H54 (cell line): Measurements from ENCODE around the gene MLXIPL.

Experiments used
- DNase-seq: peaks from one replicate; pipeline ENCODE4 v3.0.0; 2011; ENCODE audit warnings: low spot score, mixed read lengths; ENCODE audit not compliant: insufficient read length
- FAIRE-seq: peaks from 3 replicates; lab custom pipeline; 2011; peaks lifted over from hg19 to GRCh38; lab: Jason Lieb, UNC
- POLR2A ChIP-seq: IDR thresholded peaks from 2 replicates; pipeline ENCODE4 v1.6.1; 2011; ENCODE audit warnings: low read depth, mild to moderate bottlenecking, low read length

The MLXIPL gene

DNA sequence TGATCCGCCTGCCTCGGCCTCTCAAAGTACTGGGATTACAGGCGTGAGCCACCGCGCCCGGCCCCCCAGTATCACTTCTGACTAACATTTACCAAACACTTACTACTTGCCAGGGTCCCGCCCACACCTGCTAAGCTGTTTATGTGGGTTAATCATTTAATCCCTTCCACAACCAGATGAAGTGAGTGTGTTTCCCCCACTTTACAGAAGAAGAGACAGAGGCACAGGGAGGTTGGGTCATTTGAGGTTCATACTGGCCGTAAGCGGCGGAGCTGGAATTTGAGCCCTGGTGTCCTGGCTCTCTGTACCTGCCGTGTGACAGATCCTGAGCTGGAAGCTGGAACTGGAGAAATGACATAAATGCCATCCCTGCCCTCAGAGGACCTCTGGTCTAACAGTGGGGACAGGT lies 28.2 kb upstream of the MLXIPL start:
- DNase-seq: no peak
- no peak for FAIRE-seq
- TF ChIP-seq POLR2A: no peak

DNA sequence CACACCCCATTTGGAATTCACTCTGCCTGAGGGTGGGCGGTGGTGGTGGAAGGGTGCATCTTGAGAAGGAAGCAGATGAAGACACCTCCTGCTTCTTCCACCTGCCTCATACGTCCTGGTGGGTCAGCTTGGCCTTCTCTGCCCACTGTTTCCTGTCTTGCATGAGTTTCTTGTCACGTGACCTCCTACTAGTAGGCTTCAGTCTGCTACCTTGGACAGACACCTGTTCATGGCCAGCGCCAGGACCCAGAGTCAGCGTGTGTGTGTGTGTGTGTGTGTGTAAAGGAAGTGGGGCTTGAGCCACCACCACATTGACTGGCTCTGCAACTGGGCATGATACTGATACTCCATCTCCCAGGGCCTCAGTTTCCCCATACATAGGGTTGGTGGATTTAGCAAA lies 26.2 kb upstream of the MLXIPL start:
- DNase-seq (no peak), FAIRE-seq (no peak)
- TF ChIP-seq POLR2A: no peak

DNA sequence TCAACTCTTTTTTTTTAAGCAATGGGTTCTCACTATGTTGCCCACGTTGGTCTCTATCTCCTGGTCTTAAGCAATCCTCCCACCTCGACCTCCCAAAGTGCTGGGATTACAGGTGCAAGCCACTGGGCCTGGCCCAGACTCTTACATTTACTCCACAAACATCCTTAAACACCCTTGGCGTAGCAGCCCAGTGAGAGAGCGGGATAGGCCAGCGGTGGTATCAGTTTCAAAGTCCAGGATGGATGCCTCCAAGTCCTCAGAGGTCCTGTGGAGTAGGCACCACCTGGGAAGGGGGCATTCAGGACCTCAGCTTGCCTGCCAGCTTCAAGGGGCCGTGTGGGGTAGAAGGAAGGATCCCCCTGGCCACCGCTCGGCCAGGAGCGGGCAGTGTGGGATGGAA lies 25.3 kb upstream of the MLXIPL start:
- no peak for FAIRE-seq
- DNase-seq: no peak
- TF ChIP-seq POLR2A: no peak

DNA sequence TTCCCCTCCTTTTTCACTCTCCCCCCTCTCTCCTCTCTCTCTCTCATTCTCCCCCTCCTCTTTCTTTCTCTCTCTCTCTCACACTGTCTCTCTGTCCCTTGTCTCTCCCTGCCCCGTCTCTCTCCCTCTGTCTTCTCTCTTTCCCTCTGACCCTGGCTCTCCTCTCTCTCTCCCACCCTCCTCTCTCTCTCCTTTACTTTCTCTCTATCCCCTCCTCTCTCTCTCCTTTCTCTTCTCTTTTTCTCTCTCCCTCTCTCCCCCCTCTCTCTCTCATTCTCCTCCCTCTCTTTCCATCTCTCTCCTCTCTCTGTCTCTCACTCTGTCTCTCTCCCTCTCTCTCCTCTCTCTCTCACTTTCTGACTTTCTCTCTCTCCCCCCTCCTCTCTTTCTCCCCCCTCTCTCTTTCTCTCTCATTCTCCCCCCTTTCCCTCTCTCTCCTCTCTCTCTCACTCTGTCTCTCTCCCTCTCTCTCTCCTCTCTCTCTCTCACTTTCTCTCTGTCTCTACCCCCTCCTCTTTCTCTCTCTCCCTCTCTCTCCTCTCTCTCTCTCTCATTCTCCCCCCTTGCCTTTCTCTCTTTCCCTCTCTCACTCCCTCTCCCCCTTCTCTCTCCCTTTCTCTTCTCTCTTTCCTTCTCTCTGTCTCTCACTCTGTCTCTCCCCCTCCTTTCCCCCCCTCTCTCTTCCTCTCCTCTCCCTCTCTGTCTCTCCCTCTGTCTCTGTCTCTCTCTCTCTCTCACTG lies 24.4 kb upstream of the MLXIPL start:
- DNase-seq: no peak
- no peak for TF ChIP-seq POLR2A
- no peak for FAIRE-seq

DNA sequence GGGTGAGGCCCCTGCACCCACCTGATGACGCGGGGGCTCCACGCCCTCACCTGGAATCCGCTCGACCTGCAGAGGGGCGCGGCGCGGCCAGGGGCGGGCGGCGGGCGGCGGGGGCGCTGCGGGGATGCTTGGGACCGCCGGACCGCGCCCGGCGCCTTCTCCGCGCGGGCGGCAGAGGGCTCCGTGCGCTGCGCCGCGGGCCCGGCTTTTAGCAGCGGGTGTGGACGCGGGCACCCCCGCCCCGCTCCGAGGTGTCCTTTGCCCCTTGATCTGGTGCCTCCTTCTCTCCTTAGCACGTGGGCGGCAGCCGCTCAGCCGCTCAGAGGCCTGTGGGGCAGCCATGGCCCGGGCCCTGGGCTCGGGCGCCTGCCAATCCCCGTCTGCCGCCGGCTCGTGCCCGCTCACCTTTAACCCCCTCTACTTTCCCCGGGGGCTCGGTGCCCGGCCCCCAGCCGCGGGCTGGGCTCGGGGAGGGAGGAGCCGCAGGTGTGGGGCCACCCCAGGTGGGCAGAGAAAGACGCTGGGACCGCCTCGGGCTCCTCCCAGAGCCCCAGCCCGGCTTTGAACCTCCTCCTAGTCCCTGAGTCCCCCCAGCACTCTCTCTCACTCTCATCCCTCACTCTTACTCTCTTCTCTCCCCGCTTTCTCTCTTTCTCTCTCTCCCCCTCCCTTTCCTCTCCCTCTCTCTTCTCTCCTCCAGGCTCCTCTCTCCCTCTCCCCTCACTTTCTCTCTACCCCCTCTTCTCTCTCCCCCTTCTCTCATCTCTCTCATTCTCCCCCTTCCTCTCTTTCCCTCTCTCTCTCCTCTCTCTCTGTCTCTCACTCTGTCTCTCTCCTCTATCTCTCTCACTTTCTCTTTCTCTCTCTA lies 23.6 kb upstream of the MLXIPL start:
- FAIRE-seq (no peak), DNase-seq (no peak)
- TF ChIP-seq POLR2A: no peak

DNA sequence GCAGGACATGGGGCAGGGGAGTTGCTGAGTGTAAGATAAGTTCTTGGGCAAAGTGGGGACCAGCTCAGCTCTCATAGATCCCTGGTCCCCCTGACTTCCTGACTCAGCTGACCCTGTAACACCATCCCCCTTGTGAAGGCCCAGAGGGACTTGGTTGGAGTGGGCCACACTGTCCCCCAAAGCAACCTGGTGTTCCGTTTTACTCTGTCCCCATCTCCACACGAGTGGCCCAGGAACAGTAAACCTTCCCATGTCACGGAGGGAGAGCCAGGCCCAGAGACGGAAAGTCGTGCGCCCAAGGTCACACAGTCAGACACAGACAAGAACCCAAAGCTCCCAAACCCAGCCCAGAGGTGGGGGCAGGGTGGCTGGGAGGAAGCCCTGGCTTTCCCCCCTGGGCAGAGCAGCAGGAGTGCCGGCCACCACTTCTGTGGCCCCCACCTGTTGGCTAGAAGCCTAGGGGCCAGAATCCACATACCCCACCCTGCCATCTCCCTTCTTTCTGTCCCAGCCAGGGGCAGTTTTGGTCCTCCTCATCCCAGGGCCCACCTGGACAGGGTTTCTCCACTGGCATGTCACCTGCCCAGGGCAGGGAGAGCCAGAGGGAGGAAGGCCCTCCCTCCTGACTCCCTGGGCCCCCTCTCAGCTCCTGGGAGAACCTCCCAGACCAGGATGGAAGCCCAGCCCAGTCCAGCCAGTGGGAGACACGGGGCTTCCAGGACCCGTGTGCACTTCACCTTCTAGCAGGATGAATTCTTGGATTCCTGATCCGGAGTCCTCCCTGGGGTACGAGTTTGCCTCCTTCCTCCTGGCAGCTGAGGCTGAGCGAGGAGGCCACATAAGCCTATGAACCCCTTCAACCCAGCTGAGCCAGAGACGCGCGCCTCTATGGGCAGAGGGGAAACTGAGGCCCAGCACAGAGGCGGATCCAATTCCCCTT lies 22.7 kb upstream of the MLXIPL start:
- no peak for DNase-seq
- no peak for TF ChIP-seq POLR2A
- no peak for FAIRE-seq

DNA sequence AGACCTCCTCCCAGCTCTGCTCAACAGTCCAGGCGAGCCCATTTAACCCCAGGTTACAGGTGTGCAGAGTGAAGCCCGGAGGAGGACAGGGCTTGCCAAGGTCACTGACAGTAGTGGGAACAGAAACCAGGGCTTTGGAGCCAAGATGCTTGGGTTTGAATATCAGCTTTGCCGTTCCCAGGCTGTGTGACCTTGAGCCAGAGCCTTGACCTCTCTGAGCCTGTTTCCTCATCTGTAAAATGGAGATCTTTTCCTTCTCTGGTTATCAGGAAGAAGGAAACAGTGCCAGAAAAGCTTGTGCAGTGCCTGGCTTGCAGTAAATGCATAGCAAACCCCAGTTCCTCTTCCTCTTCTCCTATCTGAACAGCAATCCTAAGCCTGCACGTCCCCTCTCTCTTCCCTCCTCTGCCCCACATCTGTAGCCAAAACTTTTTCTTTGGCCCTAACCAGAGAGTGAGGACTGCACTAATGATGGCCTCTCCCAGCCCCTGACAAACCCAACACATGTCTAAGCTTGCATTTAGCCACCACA lies 21.4 kb upstream of the MLXIPL start:
- no peak for FAIRE-seq
- TF ChIP-seq POLR2A: no peak
- DNase-seq: no peak

DNA sequence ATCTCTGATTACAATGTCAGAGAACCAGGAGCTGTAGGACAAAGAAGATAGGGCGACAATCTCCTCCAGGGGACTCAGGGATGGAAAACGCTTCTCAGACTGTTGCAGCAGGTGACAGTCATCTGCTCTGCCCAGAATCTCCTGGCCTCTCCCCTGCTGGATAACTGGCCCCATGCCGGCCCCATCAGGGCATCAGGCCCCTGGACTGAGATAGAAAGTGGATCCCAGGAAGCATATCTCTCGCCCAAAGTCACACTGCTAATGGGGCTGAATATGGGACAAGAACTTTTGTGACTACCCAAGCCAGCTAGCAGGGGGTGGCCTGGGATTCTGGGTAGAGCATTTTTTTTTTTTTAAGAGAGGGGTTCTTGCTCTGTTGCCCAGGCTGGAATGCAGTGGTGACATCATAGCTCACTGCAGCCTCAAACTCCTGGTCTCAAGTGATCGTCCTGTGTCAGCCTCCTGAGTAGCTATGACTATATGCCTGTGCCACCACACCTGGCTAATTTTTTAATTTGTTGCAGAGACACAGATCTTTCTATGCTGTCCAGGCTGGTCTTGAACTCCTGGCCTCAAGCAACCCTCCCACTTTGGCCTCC lies 20.5 kb upstream of the MLXIPL start:
- no peak for FAIRE-seq
- TF ChIP-seq POLR2A: no peak
- no peak for DNase-seq

DNA sequence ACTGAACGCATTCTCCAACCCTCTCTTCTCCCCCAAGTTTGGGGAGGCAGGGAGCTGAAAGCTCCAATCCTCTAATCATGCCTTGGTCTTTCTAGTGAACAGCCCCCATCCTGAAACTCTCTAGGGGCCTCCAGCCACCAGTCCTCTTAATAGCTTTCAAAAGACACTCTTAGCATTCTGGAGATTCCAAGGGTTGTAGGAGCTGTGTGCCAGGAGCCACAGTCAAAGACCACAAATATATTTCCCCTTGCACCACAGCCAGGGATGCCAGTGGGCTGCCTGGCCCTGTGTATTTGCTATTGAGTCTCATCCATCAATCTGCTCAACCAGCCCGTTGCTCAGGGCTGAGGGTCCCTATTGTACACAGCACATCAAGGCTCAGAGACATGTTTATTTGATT lies 18.5 kb upstream of the MLXIPL start:
- FAIRE-seq (no peak), DNase-seq (no peak)
- TF ChIP-seq POLR2A: no peak

DNA sequence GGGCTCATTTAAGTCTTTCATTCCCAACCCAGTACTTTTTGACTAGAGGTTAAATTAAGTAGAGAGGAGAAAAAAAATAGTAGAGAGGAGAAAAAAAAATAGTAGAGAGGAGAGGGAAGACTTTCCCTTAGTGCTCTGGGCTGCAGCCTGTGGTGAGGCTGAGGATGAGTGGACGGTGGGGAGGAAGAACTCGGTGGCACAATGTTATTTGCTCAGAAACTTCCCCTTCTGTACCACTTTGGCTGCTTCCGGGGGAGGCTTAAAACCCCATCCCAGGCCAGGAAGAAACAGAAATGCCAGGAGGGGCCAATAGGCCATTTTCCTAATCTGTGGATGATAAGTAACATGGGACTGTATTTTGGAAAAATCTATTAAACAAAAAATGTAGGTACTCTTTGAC lies 14.6 kb upstream of the MLXIPL start:
- TF ChIP-seq POLR2A: no peak
- DNase-seq (no peak), FAIRE-seq (no peak)

DNA sequence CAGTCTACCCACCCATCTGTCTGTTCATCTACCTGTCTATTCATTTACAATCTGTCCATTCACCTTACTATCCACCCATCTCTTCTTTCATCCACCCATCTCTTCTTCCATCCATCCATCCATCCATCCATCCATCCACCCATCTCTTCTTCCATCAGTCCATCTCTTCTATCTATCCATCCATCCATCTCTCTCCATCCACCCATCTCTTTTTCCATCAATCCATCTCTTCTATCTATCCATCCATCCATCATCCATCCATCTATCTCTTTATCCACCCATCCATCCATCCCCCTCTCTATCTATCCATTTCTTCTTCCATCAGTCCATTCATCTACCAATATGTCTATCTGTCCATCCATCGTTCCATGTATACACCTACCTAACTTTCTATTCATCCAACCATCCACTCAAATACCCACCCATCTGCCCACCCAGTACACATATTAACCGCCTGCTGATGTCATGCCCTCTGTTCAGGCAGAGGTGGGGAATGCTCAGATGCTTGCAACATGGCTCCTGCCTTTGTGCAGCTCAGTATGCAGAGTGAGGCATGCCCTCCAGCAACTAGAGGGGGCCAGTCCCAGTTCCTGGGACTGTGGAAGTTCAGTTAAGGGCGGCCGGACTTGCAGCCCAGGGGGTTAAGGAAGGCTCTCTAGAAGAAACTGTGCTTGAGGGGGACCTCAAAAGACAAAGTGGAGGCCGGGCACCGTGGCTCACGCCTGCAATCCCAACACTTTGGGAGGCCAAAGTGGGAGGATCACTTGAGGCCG lies 11.3 kb upstream of the MLXIPL start:
- no peak for TF ChIP-seq POLR2A
- FAIRE-seq: no peak

DNA sequence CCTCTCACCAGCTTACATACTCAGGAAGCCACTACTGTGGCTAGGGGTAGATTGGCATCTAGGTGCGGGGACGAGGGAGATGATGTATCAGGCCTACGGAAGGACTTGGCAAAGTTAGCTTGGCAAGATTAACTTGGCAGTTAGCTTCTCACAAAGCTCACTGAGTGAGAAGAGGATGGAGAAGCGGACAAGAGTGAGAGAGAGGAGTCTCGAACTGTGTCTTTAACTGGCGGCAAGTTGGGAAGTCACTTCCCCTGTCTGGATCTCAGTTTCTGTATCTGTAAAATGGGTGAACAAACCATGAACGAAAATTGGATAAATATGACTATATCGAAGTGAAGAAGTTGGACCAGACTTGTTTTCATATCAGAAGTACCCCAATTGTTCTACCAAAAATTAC lies 9.5 kb upstream of the MLXIPL start:
- no peak for TF ChIP-seq POLR2A
- DNase-seq (no peak), FAIRE-seq (no peak)

More for the DNA sequence above, 11.3 kb upstream of the MLXIPL start:
- no peak for DNase-seq
